GM21825 (cell line): ENCODE data around the gene SRGAP1.

ENCODE experiments used
- ATAC-seq: cut with Tn5 transposase; IDR thresholded peaks from one replicate; pipeline ENCODE4 v1.9.1; 2021; ENCODE audit warnings: mild to moderate bottlenecking, moderate library complexity; ENCODE audit not compliant: unreplicated experiment

SRGAP1 gene

DNA sequence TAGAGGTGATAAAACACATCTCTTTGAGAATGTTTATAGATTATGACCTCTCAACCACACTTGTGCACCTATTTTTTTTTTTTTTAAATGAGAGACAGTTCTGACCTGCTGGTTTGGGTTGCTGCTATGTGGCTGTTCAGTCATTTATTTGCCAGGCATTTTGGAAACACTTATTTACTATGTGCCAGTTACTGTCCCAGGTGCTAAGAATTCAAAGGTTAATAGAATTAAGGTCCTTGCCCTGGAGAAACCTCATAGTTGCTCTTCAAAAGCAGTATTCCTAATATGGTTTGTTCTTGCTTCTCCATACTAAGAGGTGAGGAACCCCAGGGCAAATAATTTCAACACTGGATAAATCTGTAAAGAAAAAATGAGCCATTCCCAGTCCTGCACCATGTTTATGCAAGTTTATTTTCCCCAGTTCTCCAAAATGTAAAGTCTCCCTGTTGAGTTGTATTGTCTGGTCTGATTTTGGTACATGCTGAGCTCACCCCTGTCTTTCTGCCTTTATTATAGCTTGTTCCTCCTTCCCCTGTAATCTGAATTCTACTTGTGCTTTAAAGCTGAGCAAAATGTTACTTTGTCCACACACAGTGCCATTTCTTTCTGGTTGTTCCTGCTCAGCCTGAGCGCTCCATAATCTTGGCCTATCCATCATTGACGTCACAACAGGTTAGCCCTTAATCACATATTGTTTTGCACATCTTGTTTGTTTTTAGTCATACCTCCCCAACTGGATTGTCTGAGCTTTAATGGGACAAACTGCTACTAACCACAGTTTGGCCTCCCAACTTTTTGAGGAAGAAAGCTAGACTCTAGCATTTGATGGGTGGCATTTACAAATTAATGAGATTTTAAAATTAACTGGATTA lies 56.7 kb downstream of the SRGAP1 start:
- no peak for ATAC-seq

DNA sequence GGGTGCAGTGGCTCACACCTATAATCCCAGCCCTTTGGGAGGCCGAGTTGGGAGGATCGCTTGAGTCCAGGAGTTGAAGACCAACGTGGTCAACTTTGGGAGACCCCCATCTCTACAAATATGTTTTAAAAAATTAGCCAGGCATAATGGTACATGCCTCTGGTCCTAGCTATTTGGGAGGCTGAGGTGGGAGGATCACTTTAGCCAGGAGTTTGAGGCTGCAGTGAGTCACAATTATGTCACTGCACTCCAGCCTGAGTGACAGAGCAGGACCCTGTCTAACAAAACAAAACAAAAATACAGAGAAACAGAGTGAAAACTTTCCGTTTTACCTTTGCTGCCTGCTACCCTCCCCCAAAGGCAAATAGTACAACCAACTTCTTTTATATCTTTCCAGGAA lies 60.2 kb downstream of the SRGAP1 start:
- no peak for ATAC-seq

DNA sequence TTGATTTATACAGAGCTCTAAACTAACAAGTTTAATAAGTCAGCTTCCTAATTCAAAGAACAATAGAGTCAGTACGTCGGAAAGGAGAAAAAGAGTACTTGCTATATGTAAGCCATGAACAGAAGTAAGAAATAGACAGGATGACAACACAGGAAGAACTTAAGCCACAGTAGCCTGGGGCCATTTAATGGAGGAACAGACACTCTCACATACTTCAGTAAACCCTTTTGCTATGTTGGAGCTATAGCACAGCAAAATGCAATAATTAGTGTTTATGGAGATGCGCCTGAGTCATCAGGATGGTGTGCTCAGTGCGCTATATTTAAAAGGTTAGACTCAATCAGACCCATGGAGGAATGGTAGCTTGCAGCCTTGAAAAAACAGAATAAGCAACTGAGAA lies 61.0 kb downstream of the SRGAP1 start:
- no peak for ATAC-seq

DNA sequence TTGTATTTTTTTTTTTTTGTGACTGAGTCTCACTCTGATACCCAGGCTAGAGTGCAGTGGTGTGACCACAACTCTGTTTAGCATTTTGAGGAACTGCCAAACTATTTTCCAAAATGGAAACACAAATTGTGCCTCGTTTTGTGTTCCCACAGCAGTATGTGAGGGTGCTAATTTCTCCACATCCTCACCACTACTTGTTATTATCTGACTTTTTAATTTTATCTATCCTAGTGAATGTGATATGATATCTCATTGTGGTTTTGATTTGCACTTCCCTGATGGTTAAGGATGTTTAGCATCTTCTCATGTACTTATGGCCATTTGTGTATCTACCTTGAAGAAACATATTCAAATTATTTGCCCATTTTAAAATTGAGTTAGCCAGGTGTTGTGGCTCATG lies 62.4 kb downstream of the SRGAP1 start:
- ATAC-seq, result no peak

DNA sequence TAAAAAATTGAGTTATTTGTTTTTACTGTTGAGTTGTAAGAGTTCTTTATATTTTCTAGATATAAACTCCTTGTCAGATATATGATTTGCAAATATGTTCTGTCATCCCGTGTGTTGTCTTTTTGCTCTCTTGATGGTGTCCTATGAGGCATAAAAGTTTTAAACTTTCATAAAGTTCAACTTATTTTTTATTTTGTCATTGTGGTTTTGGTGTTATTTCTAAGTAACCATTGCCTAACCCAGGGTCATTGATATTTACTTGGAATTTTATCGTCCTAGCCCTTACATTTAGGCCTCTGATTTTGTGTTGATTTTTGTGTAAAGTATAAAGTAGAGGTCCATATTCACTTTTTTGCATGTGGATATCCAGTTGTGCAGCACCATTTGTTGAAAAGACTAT lies 63.1 kb downstream of the SRGAP1 start:
- no peak for ATAC-seq

DNA sequence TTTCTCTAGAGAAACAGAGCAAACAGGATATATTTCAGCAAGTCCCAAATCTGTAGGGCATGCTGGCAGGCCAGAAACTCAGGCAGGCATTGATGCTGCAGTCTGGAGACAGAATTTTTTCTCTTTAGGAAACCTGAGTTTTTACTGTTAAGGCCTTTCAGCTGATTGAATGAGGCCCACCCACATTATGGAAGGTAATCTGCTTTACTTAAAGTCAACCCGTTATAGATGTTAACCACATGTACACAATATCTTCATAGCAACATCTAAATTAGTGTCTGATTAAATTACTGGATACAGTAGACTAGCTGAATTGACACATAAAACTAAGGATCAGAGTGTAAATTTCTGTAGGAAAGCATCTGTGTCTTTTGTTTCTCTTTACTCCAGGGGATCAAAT lies 65.2 kb downstream of the SRGAP1 start:
- no peak for ATAC-seq

DNA sequence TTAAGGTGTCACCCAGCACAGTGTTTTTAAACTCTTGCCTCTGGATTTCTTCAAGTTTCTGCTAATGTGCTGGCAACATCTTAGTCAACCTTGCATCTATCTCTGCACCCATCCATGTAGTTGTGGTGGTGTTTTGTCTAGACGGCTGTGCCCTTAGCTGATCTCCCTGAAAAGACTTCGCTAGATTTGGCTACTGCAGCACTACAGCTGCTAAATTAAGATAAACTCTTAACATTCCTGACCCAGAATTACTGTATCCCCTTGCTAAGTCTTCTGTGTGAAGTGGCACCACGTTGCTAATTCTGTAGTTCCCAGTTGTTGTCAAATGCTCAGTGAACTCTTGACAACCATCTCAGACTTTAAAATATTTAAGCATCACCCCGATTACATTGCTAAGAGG lies 66.8 kb downstream of the SRGAP1 start:
- ATAC-seq, result no peak

DNA sequence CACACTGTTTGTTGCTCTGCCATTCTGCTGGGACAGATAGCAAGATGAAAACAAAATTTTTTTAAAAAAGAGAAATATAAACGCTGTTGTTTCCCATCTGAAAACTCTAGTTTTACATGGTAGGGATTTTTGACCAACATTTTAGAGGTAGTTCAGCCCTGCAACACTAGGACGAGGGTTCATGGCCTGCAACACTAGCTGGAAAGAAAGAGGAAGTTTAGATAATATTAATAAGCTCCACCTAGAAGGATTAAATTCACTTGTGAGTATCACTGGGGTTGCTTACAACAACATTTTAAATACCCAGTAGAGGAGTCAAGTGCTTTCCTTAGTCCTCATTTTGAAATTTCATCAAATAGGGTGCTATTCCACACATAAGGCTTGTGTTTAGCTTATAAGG lies 68.2 kb downstream of the SRGAP1 start:
- ATAC-seq, result no peak

DNA sequence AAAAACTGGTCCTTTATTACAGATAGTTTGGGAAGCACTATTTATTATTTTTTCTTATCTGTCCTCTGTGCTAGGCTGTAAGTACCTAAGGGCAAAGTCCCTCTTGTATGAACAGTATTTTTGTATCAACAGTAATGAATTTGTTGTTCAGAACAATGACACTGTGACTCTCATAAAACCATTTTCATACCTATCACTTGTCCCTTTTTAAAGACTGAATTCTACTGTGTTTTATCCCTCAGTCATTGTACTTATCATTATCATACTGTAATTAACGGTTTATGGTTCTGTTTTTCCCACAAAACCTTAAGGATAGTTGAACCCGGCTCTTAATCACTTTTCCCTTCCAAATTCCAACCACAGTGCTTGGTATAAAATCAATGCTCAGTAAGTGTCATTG lies 69.4 kb downstream of the SRGAP1 start:
- no peak for ATAC-seq

DNA sequence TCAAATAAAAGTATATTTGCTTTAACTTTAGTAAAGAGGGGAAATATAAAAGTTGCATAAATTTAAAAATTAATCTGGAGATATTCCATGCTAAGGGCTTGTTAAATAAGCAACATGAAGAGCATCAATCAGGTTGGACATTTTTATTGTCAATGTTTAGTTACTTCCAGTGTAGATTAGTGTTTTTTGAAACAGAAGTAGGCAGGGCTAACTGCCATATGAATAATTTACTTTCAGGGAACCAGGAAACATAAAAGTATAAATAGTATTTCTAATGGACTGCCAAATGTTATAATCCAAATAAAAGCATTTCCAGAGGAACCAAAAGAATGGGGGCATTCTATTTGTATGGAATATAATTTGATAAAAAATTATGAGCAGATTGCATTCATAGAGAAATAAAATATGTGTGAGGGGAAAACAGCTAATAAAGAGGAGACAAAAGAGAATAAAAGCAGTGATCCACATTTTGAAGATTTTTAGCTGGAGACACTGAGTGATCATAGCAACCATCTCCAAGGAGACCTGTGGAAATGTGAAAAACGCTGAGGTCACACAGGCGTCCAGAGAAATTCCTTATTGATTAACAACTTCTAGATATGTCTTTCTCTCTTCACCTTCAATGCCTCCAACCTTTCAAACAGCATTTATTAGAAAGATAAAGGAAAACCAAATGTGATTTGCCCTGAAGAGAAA lies 70.8 kb downstream of the SRGAP1 start:
- ATAC-seq, result no peak

DNA sequence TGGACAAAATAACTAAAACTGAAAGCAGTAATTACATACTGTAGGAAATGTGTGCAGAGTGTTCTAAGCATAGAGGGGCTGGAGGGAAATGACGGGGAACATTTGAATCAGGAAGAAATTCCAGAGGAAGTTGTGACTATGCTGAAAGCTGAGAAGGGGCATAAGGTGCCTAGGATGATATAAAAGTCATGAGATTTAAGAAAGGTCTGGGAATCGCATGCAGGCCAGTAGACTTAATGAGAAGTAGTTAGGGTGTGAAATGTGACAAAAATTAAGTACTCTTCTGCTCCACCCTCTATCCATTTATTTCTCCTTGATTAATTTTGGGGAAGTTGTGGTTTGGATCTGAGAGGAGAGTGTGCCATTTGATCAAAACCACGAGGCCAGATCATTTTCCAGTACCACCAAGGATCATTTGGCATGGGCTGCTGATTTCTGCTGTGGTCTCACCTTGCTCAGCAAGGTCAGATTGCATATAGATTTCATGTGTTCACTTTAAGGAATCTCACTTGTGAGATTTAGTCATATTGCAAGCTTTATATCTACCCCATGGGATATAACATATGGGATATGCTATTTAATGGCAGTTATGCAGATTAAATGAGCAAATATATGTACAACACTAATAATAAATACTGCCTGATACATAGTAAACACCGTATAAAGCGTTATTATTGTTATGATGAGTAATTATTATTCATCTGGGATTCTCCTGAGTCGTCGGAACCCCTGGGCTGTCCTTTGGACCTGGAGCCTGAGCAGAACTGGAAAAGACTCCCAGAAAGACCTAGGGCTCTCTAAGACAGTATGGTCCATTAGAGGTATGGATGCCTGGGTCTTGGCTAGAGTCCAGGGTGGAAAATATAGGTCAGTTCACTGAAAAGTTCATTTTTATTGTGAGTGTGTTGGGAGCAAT lies 72.3 kb downstream of the SRGAP1 start:
- ATAC-seq, result no peak

DNA sequence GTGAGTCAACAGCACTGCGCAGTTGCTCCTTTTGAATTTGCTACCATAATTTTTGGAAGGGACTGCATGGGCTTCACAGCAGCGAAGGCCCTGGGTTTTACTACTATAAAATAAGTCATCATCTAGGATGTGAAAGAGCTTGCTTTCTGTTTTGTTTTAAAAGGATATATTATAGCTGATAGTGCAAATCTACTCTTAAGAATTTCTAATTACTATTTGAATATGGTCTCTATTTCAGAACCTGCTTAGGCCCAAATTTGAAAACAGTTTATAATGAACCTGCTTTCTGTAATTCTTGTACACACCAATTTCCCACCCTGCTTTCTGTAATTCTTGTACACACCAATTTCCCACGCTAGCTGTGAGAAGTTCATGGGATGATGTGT lies 73.0 kb downstream of the SRGAP1 start:
- ATAC-seq, result no peak

DNA sequence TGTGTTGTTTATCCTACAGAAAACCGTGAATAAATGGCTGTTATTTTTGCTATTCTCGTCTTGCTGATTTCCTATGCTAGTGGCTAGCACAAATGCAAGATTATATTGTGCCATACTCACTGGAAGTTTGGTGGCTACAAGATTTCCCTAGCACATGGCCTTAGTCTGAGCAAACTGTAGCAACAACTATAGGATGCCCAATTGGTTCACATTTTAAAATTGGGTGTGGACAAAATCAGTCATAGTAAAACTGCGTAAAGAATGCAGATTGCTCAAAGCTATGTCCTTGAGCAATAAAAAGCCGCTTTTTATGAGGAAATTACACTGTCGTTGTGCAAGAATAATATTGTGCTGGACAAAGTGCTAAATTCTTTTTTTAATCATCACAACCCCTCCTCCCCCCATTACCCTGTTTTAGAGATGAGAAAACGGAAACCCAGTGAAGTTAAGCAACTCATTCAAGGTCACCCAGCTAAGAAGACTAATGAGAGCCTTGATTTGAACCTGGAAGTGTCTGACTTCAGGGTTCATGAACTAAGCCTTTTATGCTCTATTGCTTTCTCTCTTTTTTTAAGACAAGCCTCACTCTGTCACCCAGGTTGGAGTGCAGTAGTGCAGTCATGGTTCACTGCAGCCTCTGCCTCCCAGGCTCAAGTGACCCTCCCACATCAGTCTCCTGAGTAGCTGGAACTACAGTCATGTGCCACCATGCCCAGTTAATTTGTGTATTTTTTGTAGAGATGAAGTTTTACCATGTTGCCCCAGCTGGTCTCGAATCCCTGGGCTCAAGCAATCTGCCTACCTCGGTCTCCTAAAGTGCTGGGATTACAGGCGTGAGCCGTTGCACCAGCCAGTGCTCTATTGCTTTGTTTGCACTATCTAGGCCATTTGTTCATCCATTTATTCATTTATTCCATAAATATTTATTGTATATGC lies 73.6 kb downstream of the SRGAP1 start:
- ATAC-seq, result no peak

DNA sequence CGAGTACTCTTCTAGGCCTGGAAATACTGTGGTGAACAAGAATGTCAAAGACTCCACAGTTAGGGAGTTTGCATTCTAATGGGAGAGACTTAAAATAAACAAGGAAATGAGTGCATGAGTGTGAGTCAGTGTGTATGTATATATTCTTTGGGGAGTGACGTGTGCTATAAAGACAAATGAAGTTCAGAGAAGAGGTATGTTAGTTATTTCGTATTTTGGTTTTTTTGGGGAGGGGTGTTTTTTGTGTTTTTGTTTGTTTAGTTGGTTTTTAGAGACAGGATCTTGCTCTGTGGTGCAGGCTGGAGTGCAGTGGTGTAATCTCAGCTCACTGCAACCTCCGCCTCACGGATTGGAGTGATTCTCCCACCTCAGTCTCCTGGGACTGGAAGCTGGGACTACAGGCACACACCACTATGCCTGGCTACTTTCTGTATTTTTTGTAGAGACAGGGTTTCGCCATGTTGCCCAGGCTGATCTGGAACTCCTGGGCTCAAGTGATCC lies 74.3 kb downstream of the SRGAP1 start:
- no peak for ATAC-seq

DNA sequence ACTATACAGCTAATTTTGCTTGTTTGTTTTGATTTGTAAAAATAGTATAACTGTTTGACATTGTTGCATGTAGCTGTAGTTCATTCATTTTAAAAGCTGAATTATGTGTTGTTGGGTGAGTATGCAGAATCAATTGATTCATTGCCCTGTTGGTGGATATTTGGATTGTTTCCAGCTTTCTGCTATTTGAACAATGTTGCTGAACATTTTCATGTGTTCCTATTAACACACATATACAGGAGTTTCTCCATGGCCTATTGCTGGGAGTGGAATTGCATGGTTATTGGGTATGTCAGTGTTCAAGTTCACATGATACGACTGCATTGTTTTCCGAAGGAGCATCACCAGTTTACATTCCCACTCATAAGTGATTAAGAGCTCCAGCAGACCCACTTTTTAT lies 75.3 kb downstream of the SRGAP1 start:
- no peak for ATAC-seq

DNA sequence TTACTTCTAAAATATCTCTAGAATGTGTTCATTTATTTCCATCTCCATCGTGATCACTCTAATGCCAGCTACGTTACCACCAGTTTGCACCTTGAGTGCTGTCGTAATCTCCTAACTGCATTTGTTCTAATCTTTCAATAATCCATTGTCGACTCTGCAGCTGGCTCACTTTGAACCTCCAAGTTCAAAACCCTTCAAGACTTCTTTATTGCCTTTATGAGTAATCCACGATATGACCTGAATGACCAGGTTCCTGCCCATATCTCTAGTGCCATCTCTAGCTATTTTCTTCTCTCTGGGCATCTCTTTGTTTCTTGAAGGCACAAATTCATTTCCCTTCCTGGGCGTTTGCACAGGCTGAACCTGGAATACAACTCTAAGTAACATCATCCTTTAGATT lies 76.7 kb downstream of the SRGAP1 start:
- no peak for ATAC-seq

DNA sequence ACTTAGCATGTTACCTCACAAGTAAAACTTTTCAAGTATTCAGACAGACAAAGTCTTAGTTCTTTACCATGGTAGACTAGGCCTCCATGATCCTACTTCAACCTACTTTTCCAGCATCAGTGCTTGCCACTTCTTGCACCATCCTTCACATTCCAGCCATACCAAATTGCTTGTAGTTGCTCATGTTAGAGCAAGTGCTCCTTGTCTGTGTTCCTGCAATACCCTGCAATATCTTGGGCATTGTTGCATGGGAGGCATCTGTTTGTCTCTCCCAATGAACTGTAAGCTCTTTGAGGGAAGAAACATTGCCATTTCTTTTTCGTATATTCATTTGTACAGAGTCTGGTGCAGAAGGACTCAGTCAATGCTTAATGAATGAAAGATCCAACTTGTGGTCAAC lies 78.0 kb downstream of the SRGAP1 start:
- ATAC-seq, result no peak

DNA sequence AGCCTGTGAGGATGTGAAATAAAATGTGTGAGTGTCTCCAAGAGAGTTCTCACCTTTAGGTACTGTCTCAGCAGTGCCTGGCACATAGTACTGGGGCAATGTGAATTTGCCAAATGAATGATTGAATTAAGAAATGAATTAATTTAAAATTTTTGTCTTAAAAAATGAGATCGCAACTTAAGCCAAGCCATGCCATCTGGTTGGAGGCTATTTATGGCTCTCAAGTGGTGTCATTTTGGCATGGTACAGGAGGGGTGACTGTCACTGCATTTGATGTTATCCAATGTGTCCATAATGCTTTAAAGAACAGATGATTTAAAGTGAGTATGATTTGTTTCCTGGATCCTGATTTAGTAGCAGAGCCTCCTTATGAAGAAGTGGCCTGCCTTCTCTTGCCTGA lies 80.3 kb downstream of the SRGAP1 start:
- ATAC-seq, result no peak

DNA sequence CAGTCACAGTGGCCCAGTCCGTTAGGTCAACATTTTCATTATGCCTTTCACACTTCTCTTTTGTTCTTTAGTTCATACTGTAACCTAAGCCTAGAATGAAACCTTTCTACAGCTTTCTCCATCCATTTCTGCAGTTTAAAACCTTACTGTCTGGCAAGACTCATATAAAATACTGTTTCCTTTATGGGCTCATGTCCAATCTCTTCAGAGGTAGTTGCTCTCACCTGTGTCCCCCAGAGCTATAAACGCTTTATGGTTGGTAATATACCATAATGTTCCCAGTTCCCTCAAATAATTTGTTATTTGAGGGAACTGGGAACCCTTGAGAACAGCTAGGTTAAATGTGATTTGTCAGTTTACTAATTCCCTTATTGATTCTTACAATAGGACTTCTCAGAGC lies 83.0 kb downstream of the SRGAP1 start:
- ATAC-seq, result no peak

DNA sequence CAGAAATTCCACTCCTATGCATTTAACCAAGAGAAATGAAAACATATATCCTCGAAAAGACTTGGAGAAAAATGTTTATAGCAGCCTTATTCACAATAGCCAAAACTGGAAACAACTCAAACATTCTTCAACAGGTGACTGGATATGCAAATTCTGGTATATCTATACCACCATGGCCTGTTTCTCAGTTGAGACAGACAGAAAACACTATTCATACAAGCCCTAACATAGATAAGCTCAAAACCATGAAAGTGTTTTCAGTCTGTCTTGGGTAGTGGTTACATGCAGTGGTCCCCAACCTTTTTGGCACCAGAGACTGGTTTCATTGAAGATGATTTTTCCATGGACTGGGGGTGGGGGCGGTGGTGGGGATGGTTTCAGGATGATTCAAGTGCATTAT lies 83.8 kb downstream of the SRGAP1 start:
- ATAC-seq, result no peak
